A549 treated with ZK216348 at 1 μM for 4 hours (cell line): Measurements from ENCODE around the gene PDE6H. TPM values are rescaled to one million over a fixed set of nuclear protein-coding genes. Genes with fewer than 3 reads are reported as not detected.

Source experiments
- total RNA-seq: library from RNA; stranded (reverse); fragments of 200-300 nt; extraction: Qiagen RNA extraction; gene quantifications from 5 replicates; pipeline ENCODE4 v1.2.3, GENCODE V29; 2022; ENCODE audit warnings: low read depth

Gene PDE6H
- total RNA-seq = not detected in 5 replicates

GRCh38 chr12:14972816-14973215 is at the start of gene PDE6H:
TSS of gene PDE6H (plus strand) at chr12:14973042. CDS start at chr12:14978013, 4,971 bp downstream.

GRCh38 chr12:14938301-14938700 is 34.5 kb upstream of the PDE6H start, which contains the start of gene ERP27:
TSS of gene ERP27 (minus strand) at chr12:14938537. CDS start at chr12:14938508, 29 bp downstream.

GRCh38 chr12:14961466-14962152 is 11.2 kb upstream of the PDE6H start, which contains the start of gene ARHGDIB:
TSS of gene ARHGDIB (minus strand) at chr12:14961601. CDS start at chr12:14950712, 10,889 bp downstream.

Other genes with a start within 250 kb of the PDE6H start
- 45.5 to 70.9 TPM (median 48.0 TPM) in 5 replicates for gene WBP11, start 169.6 kb upstream of the PDE6H start, total RNA-seq
- 1.3 to 2.1 TPM (median 1.7 TPM) in 5 replicates for gene C12orf60, start 169.4 kb upstream of the PDE6H start, total RNA-seq
- not detected in 5 replicates for gene SMCO3, start 158.9 kb upstream of the PDE6H start, total RNA-seq
- gene ART4, start 129.5 kb upstream of the PDE6H start, total RNA-seq = not detected in 5 replicates
- 0.45 TPM in 1 of 5 replicates, not detected in the others for gene MGP, start 87.2 kb upstream of the PDE6H start, total RNA-seq
- gene ERP27, start 34.5 kb upstream of the PDE6H start, total RNA-seq = not detected in 5 replicates
- 1.5 to 2.1 TPM (median 1.9 TPM) in 5 replicates for gene ARHGDIB, start 11.4 kb upstream of the PDE6H start, total RNA-seq
- gene RERG, start 248.4 kb downstream of the PDE6H start, total RNA-seq = 0.17 to 0.44 TPM (median 0.26 TPM) in 5 replicates